Suppressor macrophage (primary cell): Measurements from ENCODE around the gene CABP2.

ENCODE experiments used
- DNase-seq, 4 experiments: peaks; one replicate each; pipeline ENCODE4 v3.0.0-alpha.2; 2020 to 2022

Gene CABP2

GRCh38 chr11:67507864-67508485 lies 15.3 kb downstream of the CABP2 start, which contains the start of gene CDK2AP2:
Gene CDK2AP2, minus strand, starts transcription at chr11:67508162. Its CDS starts 80 bp downstream, at chr11:67508082.
- peak; percentile 99 to 100 (median 100) for DNase-seq

- no peak for DNase-seq
Observed at GRCh38 chr11:67507242-67507863, 15.9 kb downstream of the CABP2 start.

GRCh38 chr11:67506426-67507051 lies 16.7 kb downstream of the CABP2 start:
- DNase-seq: no peak

- peak; percentile 98 to 99 (median 98) for DNase-seq
Observed at GRCh38 chr11:67505605-67506396, 17.4 kb downstream of the CABP2 start.

- DNase-seq: peak; percentile 82 to 94 (median 88)
Observed at GRCh38 chr11:67504950-67505581, 18.2 kb downstream of the CABP2 start, which contains the start of gene PITPNM1. Gene PITPNM1, minus strand, starts transcription at chr11:67505363. Its CDS starts 1,183 bp downstream, at chr11:67504180.

GRCh38 chr11:67504005-67504949 lies 19.0 kb downstream of the CABP2 start:
- peak; percentile 6 to 47 (median 23) for DNase-seq

- DNase-seq: no peak
Observed at GRCh38 chr11:67503119-67504004, 19.9 kb downstream of the CABP2 start.

- no peak for DNase-seq
Observed at GRCh38 chr11:67502328-67502979, 20.8 kb downstream of the CABP2 start.

GRCh38 chr11:67501854-67502253 lies 21.4 kb downstream of the CABP2 start:
- DNase-seq: no peak

- peak; percentile 49 to 74 (median 62) for DNase-seq
Observed at GRCh38 chr11:67500831-67501715, 22.2 kb downstream of the CABP2 start.

- DNase-seq: no peak
Observed at GRCh38 chr11:67500484-67500821, 22.8 kb downstream of the CABP2 start.

- DNase-seq: no peak
Observed at GRCh38 chr11:67499808-67500483, 23.3 kb downstream of the CABP2 start.

- DNase-seq: no peak
Observed at GRCh38 chr11:67498544-67498972, 24.7 kb downstream of the CABP2 start.

GRCh38 chr11:67497656-67498291 lies 25.5 kb downstream of the CABP2 start:
- no peak for DNase-seq

GRCh38 chr11:67496113-67496512 lies 27.1 kb downstream of the CABP2 start:
- no peak for DNase-seq

- no peak for DNase-seq
Observed at GRCh38 chr11:67495234-67496005, 27.8 kb downstream of the CABP2 start.
